K562 (cell line): ENCODE data around the gene ADAMTS14. TPM values are rescaled to one million over a fixed set of nuclear protein-coding genes. Genes with fewer than 3 reads are reported as not detected.

ENCODE experiments used
- ATAC-seq: fragments of 200-7000 bp; cut with Tn5 transposase; 3 replicates; pipeline ENCODE4 v1.9.1; 2020; ENCODE audit warnings: moderate library complexity
- BruUV-seq: library from RNA; stranded (reverse); fragments of 400-500 nt; replicated peaks from 2 replicates; lab custom pipeline; 2021; lab: Mats Ljungman, UMichigan
- CTCF ChIA-PET: fragments of 300-600 bp; formaldehyde crosslinking; extraction: SDS; loops from one replicate; lab custom pipeline; 2021; ENCODE audit warnings: low intra/inter-chr PET ratio; lab: Yijun Ruan, JAX
- POLR2A ChIA-PET: fragments of 300-600, 350-650 bp; sonication (Branson Sonifier 250); formaldehyde crosslinking; extraction: SDS; loops from one replicate; lab custom pipeline; 2021; ENCODE audit warnings: antibody characterized with exemption, inconsistent platforms; lab: Yijun Ruan, JAX
- DNase-seq, 4 experiments: peaks; one replicate each; pipeline versions ENCODE4 v3.0.0 to v3.0.0-alpha.2; 2011 to 2018; ENCODE audit warnings: low spot score in 3 of 4, mixed read lengths in 3 of 4; ENCODE audit errors: extremely low read depth in 1 of 4
- FAIRE-seq: peaks from 2 replicates; lab custom pipeline; 2011; peaks lifted over from hg19 to GRCh38; lab: Jason Lieb, UNC
- H2AFZ ChIP-seq: 2 replicates; pipeline ENCODE4 v1.6.0; 2011; ENCODE audit warnings: low read depth, low read length, control low read depth, inconsistent platforms
- H3K27ac ChIP-seq: fragments of 200-600 bp; 3 replicates; pipeline ENCODE4 v1.8.0; 2011; ENCODE audit warnings: low read depth, mild to moderate bottlenecking, control low read depth, inconsistent platforms, low read length, moderate library complexity, mixed read lengths; ENCODE audit errors: extremely low read depth
- H3K27me3 ChIP-seq, 2 experiments: fragments of 300-600 bp in 1 of 2; 2 replicates in 1 of 2; 3 replicates in 1 of 2; pipeline versions ENCODE4 v1.6.0 to v1.8.0; 2011; ENCODE audit warnings: inconsistent platforms in 2 of 2, low read length in 2 of 2, mild to moderate bottlenecking in 1 of 2, mixed read lengths in 1 of 2, moderate library complexity in 1 of 2; ENCODE audit not compliant: control insufficient read depth in 2 of 2, insufficient read depth in 2 of 2
- H3K36me3 ChIP-seq: fragments of 300-600 bp; 3 replicates; pipeline ENCODE4 v1.8.0; 2011; ENCODE audit warnings: mild to moderate bottlenecking, low read length, inconsistent platforms; ENCODE audit not compliant: control insufficient read depth, insufficient read depth
- H3K4me1 ChIP-seq, 2 experiments: fragments of 200-600 bp in 1 of 2; replicated peaks in 1 of 2; 2 replicates in 1 of 2; 3 replicates in 1 of 2; pipeline versions ENCODE4 v1.5.1 to v1.8.0; 2011; ENCODE audit warnings: inconsistent platforms in 2 of 2, low read length in 2 of 2, mild to moderate bottlenecking in 1 of 2, mixed read lengths in 1 of 2, moderate library complexity in 1 of 2; ENCODE audit not compliant: control insufficient read depth in 2 of 2, insufficient read depth in 2 of 2
- H3K4me2 ChIP-seq: 2 replicates; pipeline ENCODE4 v1.6.1; 2011; ENCODE audit warnings: low read length, control low read depth, inconsistent platforms, mixed read lengths; ENCODE audit not compliant: insufficient read depth
- H3K4me3 ChIP-seq: fragments of 200-600 bp; sonication (generic), shearing (Covaris generic); 2 replicates; pipeline ENCODE4 v1.5.1; 2016; ENCODE audit warnings: control low read depth, inconsistent platforms
- H3K79me2 ChIP-seq: fragments of 200-600 bp; 3 replicates; pipeline ENCODE4 v1.8.0; 2011; ENCODE audit warnings: low read length, inconsistent platforms; ENCODE audit not compliant: control insufficient read depth, insufficient read depth
- H3K9ac ChIP-seq, 2 experiments: 2 replicates each; pipeline versions ENCODE4 v1.6.0 to v1.6.1; 2011; ENCODE audit warnings: low read depth in 2 of 2, low read length in 2 of 2, control low read depth in 1 of 2, inconsistent platforms in 1 of 2, mild to moderate bottlenecking in 1 of 2, mixed read lengths in 1 of 2; ENCODE audit not compliant: insufficient read depth in 1 of 2
- H3K9me1 ChIP-seq: one replicate; pipeline ENCODE4 v1.6.0; 2011; ENCODE audit warnings: inconsistent platforms, mild to moderate bottlenecking, low read length, moderate library complexity; ENCODE audit not compliant: control insufficient read depth, insufficient read depth
- H3K9me3 ChIP-seq: replicated peaks from 2 replicates; pipeline ENCODE4 v1.5.1; 2011; ENCODE audit warnings: low read depth, low read length, inconsistent platforms; ENCODE audit not compliant: control insufficient read depth, insufficient read depth
- H4K20me1 ChIP-seq: replicated peaks from 2 replicates; pipeline ENCODE4 v1.6.1; 2011; ENCODE audit warnings: low read length, inconsistent platforms, mixed read lengths; ENCODE audit not compliant: control insufficient read depth, insufficient read depth
- BRF1 ChIP-seq: IDR thresholded peaks from 3 replicates; pipeline ENCODE4 v1.6.1; 2011; ENCODE audit warnings: borderline replicate concordance, mild to moderate bottlenecking; ENCODE audit not compliant: insufficient read length; ENCODE audit errors: extremely low read depth
- CTBP1 ChIP-seq: fragments of 450-650 bp; IDR thresholded peaks from 2 replicates; pipeline ENCODE4 v1.6.1; 2016; ENCODE audit warnings: borderline replicate concordance
- L3MBTL2 ChIP-seq: fragments of 450-650 bp; IDR thresholded peaks from 2 replicates; pipeline ENCODE4 v1.6.1; 2016; ENCODE audit warnings: mild to moderate bottlenecking, moderate library complexity
- SMAD4 ChIP-seq: fragments of 250-450 bp; sonication (Bioruptor Pico); conservative IDR thresholded peaks from 2 replicates; pipeline ENCODE4 v1.8.0; 2021; ENCODE audit warnings: inconsistent platforms, mild to moderate bottlenecking, moderate library complexity
- ZZZ3 ChIP-seq: fragments of 450-650 bp; IDR thresholded peaks from 2 replicates; pipeline ENCODE4 v1.6.1; 2016; ENCODE audit warnings: antibody characterized with exemption, mild to moderate bottlenecking, moderate library complexity
- WGBS: fragments of 100-300 bp; shearing (Covaris generic); methylation state at CpG from one replicate; pipeline ENCODE4 v1.1.6; 2016; ENCODE audit warnings: low coverage, mixed read lengths; ENCODE audit not compliant: insufficient coverage; ENCODE audit errors: missing lambda C conversion rate; 5-methylcytosine and 5-hydroxymethylcytosine counted together
- in situ Hi-C: fragments of 300-500 bp; cut with MboI; formaldehyde crosslinking; loops from 4 replicates; pipeline ENCODE4 v1.15.0; 2018; ENCODE audit warnings: inconsistent platforms, mixed read lengths
- intact Hi-C: fragments of 100-400 bp; cut with micrococcal nuclease; formaldehyde crosslinking; loops from 2 replicates; pipeline ENCODE4 v1.14.2; 2022
- polyA plus RNA-seq, 8 experiments: library from polyadenylated mRNA; depleted of rRNA in 4 of 8; stranded (reverse) in 5 of 8; unstranded in 3 of 8; fragments of >200 nt; fragmentation: Nextera tagmentation in 2 of 8; fragmentation: Illumina TruSeq in 1 of 8; extraction: Ambion mirVana in 2 of 8; extraction: Trizol in 1 of 8; gene quantifications; 2 replicates each; pipeline versions ENCODE4 v1.2.1 to v1.2.3, GENCODE V29; 2011 to 2014; ENCODE audit warnings: inconsistent platforms in 1 of 8, missing spikeins in 1 of 8
- total RNA-seq, 7 experiments: library from RNA; depleted of rRNA in 6 of 7; stranded (reverse); fragments of >200 nt in 6 of 7; fragmentation: Illumina TruSeq in 2 of 7; extraction: Trizol in 2 of 7; gene quantifications; 2 replicates each; pipeline versions ENCODE4 v1.2.1 to v1.2.3, GENCODE V29; 2011 to 2021; ENCODE audit warnings: low replicate concordance in 1 of 7
- TF ChIP-seq, protein P1 (sequence below): fragments of 200-600 bp; sonication (generic); IDR thresholded peaks from one replicate; pipeline ENCODE4 v1.6.1; 2012; ENCODE audit warnings: mild to moderate bottlenecking, low read depth, low read length, inconsistent platforms
- TF ChIP-seq, protein P2 (sequence below): sonication (generic); formaldehyde crosslinking; IDR thresholded peaks from 2 replicates; pipeline ENCODE4 v1.8.1; 2023; ENCODE audit warnings: mild to moderate bottlenecking, missing genetic modification reagents
- TF ChIP-seq, protein P3 (sequence below), 2 experiments: fragments of 450-650 bp in 1 of 2; sonication (generic) in 1 of 2; formaldehyde crosslinking; conservative IDR thresholded peaks; 2 replicates each; pipeline versions ENCODE4 v1.4.0 to v1.8.1; 2020 to 2022; ENCODE audit warnings: mild to moderate bottlenecking in 1 of 2, missing genetic modification reagents in 1 of 2

ADAMTS14 gene
- total and polyA plus RNA-seq, 9 of the 15 experiments (the other 6 are each of a cell fraction or from before 2014, with no cell fraction given), result 0.04 to 37.4 (median 15.9) TPM

GRCh38 chr10:70647086-70647485, 25.2 kb upstream of the ADAMTS14 start:
- H3K27me3 ChIP-seq, result no peaks in the 10 kb centered on the region
- ChIA-PET POLR2A (no interaction called here), CTCF (no interaction called here)
- 88% methylated on average over 2 of the region's 3 CpGs for WGBS
- no peaks in the 10 kb centered on the region for H3K9me1 ChIP-seq
- no peaks in the 10 kb centered on the region for H3K36me3 ChIP-seq
- intact Hi-C loops, result no loop called here
- FAIRE-seq (no peak), ATAC-seq (no peak), DNase-seq (no peak)
- in situ Hi-C loops, result no loop called here
- H3K9me3 ChIP-seq, result peaks cover 43% of the 10 kb centered on the region
- no peak overlapping the region for H3K4me3 ChIP-seq
- H3K9ac ChIP-seq, result no peak overlapping the region
- H3K4me1 ChIP-seq, result peaks cover 4 to 22% of the 10 kb centered on the region in 2 experiments; a peak in 4 of 5 replicates
- H3K79me2 ChIP-seq, result no peaks in the 10 kb centered on the region
- no peaks in the 10 kb centered on the region for H4K20me1 ChIP-seq
- H3K4me2 ChIP-seq, result no peak overlapping the region
- no peak overlapping the region for H2AFZ ChIP-seq
- BruUV-seq, result no TSS peak
- H3K27ac ChIP-seq, result no peak overlapping the region
- TF ChIP-seq, protein P1, sequence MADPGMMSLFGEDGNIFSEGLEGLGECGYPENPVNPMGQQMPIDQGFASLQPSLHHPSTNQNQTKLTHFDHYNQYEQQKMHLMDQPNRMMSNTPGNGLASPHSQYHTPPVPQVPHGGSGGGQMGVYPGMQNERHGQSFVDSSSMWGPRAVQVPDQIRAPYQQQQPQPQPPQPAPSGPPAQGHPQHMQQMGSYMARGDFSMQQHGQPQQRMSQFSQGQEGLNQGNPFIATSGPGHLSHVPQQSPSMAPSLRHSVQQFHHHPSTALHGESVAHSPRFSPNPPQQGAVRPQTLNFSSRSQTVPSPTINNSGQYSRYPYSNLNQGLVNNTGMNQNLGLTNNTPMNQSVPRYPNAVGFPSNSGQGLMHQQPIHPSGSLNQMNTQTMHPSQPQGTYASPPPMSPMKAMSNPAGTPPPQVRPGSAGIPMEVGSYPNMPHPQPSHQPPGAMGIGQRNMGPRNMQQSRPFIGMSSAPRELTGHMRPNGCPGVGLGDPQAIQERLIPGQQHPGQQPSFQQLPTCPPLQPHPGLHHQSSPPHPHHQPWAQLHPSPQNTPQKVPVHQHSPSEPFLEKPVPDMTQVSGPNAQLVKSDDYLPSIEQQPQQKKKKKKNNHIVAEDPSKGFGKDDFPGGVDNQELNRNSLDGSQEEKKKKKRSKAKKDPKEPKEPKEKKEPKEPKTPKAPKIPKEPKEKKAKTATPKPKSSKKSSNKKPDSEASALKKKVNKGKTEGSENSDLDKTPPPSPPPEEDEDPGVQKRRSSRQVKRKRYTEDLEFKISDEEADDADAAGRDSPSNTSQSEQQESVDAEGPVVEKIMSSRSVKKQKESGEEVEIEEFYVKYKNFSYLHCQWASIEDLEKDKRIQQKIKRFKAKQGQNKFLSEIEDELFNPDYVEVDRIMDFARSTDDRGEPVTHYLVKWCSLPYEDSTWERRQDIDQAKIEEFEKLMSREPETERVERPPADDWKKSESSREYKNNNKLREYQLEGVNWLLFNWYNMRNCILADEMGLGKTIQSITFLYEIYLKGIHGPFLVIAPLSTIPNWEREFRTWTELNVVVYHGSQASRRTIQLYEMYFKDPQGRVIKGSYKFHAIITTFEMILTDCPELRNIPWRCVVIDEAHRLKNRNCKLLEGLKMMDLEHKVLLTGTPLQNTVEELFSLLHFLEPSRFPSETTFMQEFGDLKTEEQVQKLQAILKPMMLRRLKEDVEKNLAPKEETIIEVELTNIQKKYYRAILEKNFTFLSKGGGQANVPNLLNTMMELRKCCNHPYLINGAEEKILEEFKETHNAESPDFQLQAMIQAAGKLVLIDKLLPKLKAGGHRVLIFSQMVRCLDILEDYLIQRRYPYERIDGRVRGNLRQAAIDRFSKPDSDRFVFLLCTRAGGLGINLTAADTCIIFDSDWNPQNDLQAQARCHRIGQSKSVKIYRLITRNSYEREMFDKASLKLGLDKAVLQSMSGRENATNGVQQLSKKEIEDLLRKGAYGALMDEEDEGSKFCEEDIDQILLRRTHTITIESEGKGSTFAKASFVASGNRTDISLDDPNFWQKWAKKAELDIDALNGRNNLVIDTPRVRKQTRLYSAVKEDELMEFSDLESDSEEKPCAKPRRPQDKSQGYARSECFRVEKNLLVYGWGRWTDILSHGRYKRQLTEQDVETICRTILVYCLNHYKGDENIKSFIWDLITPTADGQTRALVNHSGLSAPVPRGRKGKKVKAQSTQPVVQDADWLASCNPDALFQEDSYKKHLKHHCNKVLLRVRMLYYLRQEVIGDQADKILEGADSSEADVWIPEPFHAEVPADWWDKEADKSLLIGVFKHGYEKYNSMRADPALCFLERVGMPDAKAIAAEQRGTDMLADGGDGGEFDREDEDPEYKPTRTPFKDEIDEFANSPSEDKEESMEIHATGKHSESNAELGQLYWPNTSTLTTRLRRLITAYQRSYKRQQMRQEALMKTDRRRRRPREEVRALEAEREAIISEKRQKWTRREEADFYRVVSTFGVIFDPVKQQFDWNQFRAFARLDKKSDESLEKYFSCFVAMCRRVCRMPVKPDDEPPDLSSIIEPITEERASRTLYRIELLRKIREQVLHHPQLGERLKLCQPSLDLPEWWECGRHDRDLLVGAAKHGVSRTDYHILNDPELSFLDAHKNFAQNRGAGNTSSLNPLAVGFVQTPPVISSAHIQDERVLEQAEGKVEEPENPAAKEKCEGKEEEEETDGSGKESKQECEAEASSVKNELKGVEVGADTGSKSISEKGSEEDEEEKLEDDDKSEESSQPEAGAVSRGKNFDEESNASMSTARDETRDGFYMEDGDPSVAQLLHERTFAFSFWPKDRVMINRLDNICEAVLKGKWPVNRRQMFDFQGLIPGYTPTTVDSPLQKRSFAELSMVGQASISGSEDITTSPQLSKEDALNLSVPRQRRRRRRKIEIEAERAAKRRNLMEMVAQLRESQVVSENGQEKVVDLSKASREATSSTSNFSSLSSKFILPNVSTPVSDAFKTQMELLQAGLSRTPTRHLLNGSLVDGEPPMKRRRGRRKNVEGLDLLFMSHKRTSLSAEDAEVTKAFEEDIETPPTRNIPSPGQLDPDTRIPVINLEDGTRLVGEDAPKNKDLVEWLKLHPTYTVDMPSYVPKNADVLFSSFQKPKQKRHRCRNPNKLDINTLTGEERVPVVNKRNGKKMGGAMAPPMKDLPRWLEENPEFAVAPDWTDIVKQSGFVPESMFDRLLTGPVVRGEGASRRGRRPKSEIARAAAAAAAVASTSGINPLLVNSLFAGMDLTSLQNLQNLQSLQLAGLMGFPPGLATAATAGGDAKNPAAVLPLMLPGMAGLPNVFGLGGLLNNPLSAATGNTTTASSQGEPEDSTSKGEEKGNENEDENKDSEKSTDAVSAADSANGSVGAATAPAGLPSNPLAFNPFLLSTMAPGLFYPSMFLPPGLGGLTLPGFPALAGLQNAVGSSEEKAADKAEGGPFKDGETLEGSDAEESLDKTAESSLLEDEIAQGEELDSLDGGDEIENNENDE, result no peak
- TF ChIP-seq ZZZ3 (no peak), SMAD4 (CRISPR knock-in tag) (no peak), CTBP1 (no peak), BRF1 (no peak), L3MBTL2 (no peak)
- TF ChIP-seq, protein P2, sequence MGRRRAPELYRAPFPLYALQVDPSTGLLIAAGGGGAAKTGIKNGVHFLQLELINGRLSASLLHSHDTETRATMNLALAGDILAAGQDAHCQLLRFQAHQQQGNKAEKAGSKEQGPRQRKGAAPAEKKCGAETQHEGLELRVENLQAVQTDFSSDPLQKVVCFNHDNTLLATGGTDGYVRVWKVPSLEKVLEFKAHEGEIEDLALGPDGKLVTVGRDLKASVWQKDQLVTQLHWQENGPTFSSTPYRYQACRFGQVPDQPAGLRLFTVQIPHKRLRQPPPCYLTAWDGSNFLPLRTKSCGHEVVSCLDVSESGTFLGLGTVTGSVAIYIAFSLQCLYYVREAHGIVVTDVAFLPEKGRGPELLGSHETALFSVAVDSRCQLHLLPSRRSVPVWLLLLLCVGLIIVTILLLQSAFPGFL, result no peak
- TF ChIP-seq, protein P3, sequence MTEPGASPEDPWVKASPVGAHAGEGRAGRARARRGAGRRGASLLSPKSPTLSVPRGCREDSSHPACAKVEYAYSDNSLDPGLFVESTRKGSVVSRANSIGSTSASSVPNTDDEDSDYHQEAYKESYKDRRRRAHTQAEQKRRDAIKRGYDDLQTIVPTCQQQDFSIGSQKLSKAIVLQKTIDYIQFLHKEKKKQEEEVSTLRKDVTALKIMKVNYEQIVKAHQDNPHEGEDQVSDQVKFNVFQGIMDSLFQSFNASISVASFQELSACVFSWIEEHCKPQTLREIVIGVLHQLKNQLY (CRISPR knock-in tag; conservative IDR thresholded peaks at IDR 0.05), result no peak
